GM13977 (cell line): ENCODE measurements around the gene ACTG1.
"Not testable (repeated sequence)": the region's sequence is repeated elsewhere in the genome, so short reads cannot be mapped to it uniquely, and the experiment has no call there.

Source experiments
- DNase-seq: peaks from one replicate; pipeline ENCODE4 v3.0.0; 2012; ENCODE audit warnings: low spot score
- CTCF ChIP-seq: IDR thresholded peaks from 2 replicates; pipeline ENCODE4 v1.5.1; 2012; ENCODE audit warnings: mild to moderate bottlenecking, control low read depth; ENCODE audit not compliant: insufficient read depth; ENCODE audit errors: extremely low read depth, missing control alignments
- in situ Hi-C: fragments of 300-500 bp; cut with MboI; formaldehyde crosslinking; loops from one replicate; pipeline ENCODE4 v1.12.0; 2022; ENCODE audit warnings: low sequenced_read_pairs, low pct_unique_long_range_greater_than_20kb, mixed read lengths, inconsistent platforms; ENCODE audit not compliant: unreplicated experiment

ACTG1 gene

GRCh38 chr17:81535480-81536298 is 23.1 kb upstream of the ACTG1 start:
- DNase-seq: no peak
- in situ Hi-C loops: no loop called here
- no peak for TF ChIP-seq CTCF

- in situ Hi-C loops: no loop called here
- no peak for DNase-seq
- no peak for TF ChIP-seq CTCF
These were observed 22.4 kb upstream of the ACTG1 start for GRCh38 chr17:81535007-81535328.

- in situ Hi-C loops: no loop called here
- TF ChIP-seq CTCF: no peak
- no peak for DNase-seq
These were observed 21.8 kb upstream of the ACTG1 start for GRCh38 chr17:81534157-81535006.

GRCh38 chr17:81533339-81534141 is 20.9 kb upstream of the ACTG1 start:
- no peak for TF ChIP-seq CTCF
- in situ Hi-C loops: no loop called here

GRCh38 chr17:81532490-81533287 is 20.1 kb upstream of the ACTG1 start:
- no peak for DNase-seq
- in situ Hi-C loops: no loop called here
- no peak for TF ChIP-seq CTCF

More at GRCh38 chr17:81533339-81534141, 20.9 kb upstream of the ACTG1 start:
- no peak for DNase-seq

- DNase-seq, in situ Hi-C loops: not testable (repeated sequence)
These were observed 19.4 kb upstream of the ACTG1 start for GRCh38 chr17:81531998-81532404.

GRCh38 chr17:81531013-81531412 is 18.4 kb upstream of the ACTG1 start:
- in situ Hi-C loops, DNase-seq: not testable (repeated sequence)
